Neural progenitor cell (in vitro differentiated cells): ENCODE results near the gene C9orf78.

Experiments used
- CTCF ChIP-seq: fragments of 200-600 bp; sonication (generic); IDR thresholded peaks from 2 replicates; pipeline ENCODE4 v1.5.1; 2017; ENCODE audit warnings: antibody characterized with exemption, mild to moderate bottlenecking
- EZH2 ChIP-seq: fragments of 200-600 bp; sonication (generic); IDR thresholded peaks from 2 replicates; pipeline ENCODE4 v1.6.1; 2017; ENCODE audit warnings: antibody characterized with exemption, mild to moderate bottlenecking, moderate library complexity
- EZH2phosphoT487 ChIP-seq: fragments of 200-600 bp; sonication (generic); IDR thresholded peaks from 2 replicates; pipeline ENCODE4 v1.6.1; 2017; ENCODE audit warnings: antibody characterized with exemption

DNA sequence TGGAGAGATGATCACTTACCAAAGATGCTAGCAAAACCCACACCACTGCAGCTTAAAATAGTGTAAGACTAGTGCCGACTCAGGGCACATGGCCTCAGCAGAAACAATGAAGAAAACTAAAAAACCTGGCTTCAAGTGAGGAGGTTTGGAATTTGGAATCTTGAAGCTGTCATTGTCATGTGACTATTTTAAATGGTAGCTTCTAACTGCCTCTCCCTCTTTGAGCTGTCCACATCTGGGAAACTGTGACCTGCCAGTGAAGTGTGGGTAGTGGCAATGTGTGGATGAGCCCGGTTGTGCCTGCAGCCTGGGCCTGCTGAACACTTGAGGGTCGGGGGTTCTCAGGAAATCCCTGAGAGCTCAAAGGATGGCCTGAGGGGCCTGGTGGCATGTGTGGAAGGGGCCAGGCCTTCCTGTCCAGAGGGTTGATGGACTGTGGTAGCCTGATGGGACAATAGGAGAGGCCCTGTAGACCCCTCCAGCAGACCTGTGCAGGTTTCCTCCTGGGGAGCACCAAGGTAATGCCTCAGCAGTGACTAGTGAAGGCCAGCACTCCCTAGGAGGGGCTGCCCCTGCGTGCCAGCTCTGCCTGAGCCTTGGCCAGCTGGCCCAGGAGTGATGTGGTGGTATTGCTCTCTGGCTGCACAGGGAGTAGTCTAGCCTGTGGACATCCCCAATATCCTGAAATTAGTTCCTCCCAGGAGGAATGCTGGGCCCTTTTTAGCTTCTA, 13.8 kb upstream of the C9orf78 start:
- TF ChIP-seq CTCF (no peak), EZH2 (no peak), EZH2phosphoT487 (no peak)
